ENCODE measurements around the gene KRT9. TPM values are rescaled to one million over a fixed set of nuclear protein-coding genes. Genes with fewer than 3 reads are reported as not detected.

The KRT9 gene
- total RNA-seq, 1 experiment from 2014 or later: 0.15 TPM

DNA sequence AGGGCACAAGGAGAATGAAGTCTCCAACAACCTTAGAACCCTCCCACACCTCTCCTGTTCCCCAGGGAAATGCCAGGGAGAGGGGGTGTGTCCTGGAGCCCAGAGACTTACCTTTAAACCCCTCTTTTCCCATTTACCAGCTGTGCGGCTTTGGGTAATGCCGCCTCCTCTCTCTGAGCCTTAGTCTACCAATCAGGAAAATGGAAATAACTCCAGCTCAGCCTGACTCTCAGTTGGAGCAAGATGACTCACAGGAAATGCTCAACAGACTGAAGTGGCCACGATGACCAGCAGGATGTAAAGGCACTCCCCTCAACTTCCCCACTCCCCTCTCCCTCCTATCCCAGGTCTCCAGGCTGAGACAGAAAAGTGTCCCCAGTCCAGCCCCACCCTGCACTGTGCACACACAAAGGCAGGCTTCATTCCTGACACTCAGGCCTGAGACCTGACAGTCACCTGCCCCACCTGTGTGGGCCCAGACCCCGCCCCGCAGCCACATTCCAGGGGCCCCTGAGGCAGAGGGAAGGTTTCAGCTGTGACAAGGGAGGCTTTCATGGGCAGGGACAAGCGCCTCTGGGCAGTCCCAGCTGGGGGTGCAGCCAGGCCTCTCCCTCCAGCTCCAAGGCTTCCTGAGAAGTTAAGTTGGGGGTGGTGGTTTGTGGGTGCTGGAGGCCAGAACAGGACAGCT lies 50.1 kb downstream of the KRT9 start (continued):
- TF ChIP-seq, protein P1, sequence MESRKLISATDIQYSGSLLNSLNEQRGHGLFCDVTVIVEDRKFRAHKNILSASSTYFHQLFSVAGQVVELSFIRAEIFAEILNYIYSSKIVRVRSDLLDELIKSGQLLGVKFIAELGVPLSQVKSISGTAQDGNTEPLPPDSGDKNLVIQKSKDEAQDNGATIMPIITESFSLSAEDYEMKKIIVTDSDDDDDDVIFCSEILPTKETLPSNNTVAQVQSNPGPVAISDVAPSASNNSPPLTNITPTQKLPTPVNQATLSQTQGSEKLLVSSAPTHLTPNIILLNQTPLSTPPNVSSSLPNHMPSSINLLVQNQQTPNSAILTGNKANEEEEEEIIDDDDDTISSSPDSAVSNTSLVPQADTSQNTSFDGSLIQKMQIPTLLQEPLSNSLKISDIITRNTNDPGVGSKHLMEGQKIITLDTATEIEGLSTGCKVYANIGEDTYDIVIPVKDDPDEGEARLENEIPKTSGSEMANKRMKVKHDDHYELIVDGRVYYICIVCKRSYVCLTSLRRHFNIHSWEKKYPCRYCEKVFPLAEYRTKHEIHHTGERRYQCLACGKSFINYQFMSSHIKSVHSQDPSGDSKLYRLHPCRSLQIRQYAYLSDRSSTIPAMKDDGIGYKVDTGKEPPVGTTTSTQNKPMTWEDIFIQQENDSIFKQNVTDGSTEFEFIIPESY (IDR thresholded peaks at IDR 0.05; ENCODE audit: extremely low read depth, insufficient replicate concordance, low read length): peak; percentile 51

DNA sequence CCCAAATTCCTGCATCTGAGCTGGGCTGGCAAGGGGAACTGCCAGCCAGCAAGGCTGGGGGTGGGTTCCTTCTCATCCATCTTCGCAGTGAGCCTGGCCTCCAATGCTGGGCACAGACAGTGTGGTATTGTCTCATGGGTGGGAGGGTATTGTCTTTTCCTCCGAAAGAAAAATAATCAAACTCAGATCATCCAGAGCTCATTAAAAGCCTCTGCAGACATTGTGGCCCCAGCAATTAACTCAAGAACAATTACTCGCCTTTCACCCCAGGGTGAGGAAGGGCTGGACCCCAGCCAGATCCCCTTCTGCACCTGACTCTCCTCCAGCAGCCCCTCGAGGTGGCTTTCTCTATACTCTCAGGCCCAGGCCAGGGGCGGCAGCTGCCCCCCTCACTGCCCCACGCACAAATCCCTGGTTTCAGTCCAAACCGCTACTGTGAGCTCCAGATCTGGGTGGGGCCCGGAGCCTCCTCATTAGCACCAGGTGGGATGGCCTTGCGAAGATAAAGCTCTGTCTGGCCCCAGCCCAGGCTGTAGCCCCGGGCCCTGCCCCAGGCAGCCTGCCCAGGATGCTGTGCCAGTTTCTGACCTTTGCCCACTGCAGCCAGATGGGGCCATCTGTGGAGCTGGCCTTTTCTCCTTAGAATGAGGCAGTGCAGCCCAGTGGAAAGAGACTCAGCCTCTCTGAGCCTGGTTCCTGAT lies 50.9 kb downstream of the KRT9 start:
- H3K27ac ChIP-seq (ENCODE audit: low read depth, low read length): peak overlapping the region; percentile 99
- TF ChIP-seq JUND (IDR thresholded peaks at IDR 0.05) (no peak), CEBPB (IDR thresholded peaks at IDR 0.05; ENCODE audit: low read depth) (no peak), SIN3A (IDR thresholded peaks at IDR 0.05; ENCODE audit: low read depth) (no peak)
- TF ChIP-seq, protein P2, sequence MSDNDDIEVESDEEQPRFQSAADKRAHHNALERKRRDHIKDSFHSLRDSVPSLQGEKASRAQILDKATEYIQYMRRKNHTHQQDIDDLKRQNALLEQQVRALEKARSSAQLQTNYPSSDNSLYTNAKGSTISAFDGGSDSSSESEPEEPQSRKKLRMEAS (IDR thresholded peaks at IDR 0.05): no peak
- peak overlapping the region; percentile 99 for H3K9ac ChIP-seq (ENCODE audit: low read length)
- H3K79me2 ChIP-seq (ENCODE audit: insufficient read depth, low read length): peaks cover 9% of the 10 kb centered on the region; the same call in 1 of the 2 replicates
- no peak overlapping the region for H2AFZ ChIP-seq (ENCODE audit: low read depth, low read length, poor library complexity, severe bottlenecking)
- H3K9me3 ChIP-seq (ENCODE audit: control insufficient read depth in 1 of 2, insufficient read depth in 1 of 2, low read depth in 1 of 2, low read length in 2 of 2): no peaks in the 10 kb centered on the region
- no peak for DNase-seq (ENCODE audit: low read depth, low spot score)
- ChIA-PET POLR2A (interaction anchor here (0.6 to 12.9 kb wide), 17 partner anchors 9 to 760 kb away, joined by 3 to 148 read pairs (median 4); partner anchors contain the start of gene EIF1), RAD21 (ENCODE audit: low non-redundant PET in 1 of 2, low total read pairs in 2 of 2, uncharacterized antibody in 2 of 2, unreplicated experiment in 2 of 2) (interaction anchor here (1.0 to 2.8 kb wide), 4 partner anchors 27 to 117 kb away, joined by 4 to 19 read pairs (median 8); no protein-coding TSS in a partner anchor), CTCF (interaction anchor here (1.0 to 8.9 kb wide), 8 partner anchors 9 to 906 kb away, joined by 3 to 77 read pairs (median 4); no protein-coding TSS in a partner anchor)
- peak; percentile 12 for ATAC-seq
- H3K4me2 ChIP-seq (ENCODE audit: low read length): peak overlapping the region; percentile 78
- intact Hi-C loops (cut with micrococcal nuclease): loop anchor here (1.0 to 2.0 kb wide), 2 partner anchors 612 to 664 kb away; no protein-coding TSS in a partner anchor
- peaks cover 68 to 84% of the 10 kb centered on the region in 2 experiments for H3K4me1 ChIP-seq (ENCODE audit: control insufficient read depth in 1 of 2, insufficient read depth in 2 of 2, low read length in 2 of 2)
- no peaks in the 10 kb centered on the region for H3K27me3 ChIP-seq (ENCODE audit: insufficient read depth, low read length)
- no peaks in the 10 kb centered on the region for H4K20me1 ChIP-seq (ENCODE audit: insufficient read depth)
- H3K9me2 ChIP-seq (ENCODE audit: insufficient read depth): no peaks in the 10 kb centered on the region
- BruUV-seq (replicated peaks): no TSS peak
- H3K4me3 ChIP-seq (replicated peaks in 1 of 2; ENCODE audit: low read depth in 1 of 2, low read length in 2 of 2): peak overlapping the region; percentile 36 to 47
- H3K36me3 ChIP-seq (ENCODE audit: control insufficient read depth in 1 of 2, insufficient read depth in 2 of 2, low read length in 2 of 2): peaks cover 3 to 14% of the 10 kb centered on the region in 2 experiments; a peak in 2 of 4 replicates
